ENCODE results near the gene HEATR1. TPM values are rescaled to one million over a fixed set of nuclear protein-coding genes. Genes with fewer than 3 reads are reported as not detected.

The HEATR1 gene
- total RNA-seq, 1 experiment from 2014 or later = 68.3 TPM

DNA sequence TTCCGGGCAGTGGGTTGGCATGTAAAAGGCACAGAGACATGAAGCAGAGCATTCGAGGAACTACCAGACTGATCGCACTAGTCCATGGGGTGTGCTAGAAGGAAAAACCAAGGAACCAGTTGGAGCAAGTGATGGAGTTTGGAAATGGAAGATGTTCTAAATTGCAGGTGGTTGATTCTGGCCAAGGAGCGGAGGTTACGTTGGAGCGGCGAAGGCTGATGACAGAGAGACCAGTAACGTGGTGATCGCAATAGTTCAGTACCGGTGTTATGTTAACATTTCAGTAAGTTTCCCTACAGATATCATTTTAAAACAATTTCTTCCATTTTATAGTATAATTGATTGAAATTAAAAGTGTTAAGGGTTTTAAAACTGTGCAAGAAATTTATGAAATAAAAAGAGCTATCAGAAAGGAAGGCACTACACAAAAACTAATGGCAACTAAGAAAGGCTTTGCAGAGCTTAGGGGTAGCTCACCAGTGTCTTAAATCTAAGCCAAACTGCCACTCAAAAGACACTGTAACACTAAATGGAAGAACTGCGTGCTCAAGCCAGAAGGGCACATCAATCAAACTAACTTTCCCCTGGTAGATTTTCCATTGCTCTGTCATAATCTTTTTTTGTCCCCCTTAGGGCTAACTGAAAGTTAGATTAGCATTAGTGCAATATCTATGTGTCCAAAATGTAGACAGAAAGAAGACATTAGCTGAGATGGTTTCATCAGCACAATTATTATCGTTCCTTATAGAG lies 11.3 kb upstream of the HEATR1 start:
- intact Hi-C loops (cut with micrococcal nuclease) = no loop called here
- ChIA-PET POLR2A (no interaction called here), CTCF (no interaction called here), RAD21 (ENCODE audit: low non-redundant PET in 1 of 2, low total read pairs in 2 of 2, uncharacterized antibody in 2 of 2, unreplicated experiment in 2 of 2) (interaction anchor here in 1 of 2 experiments (0.6 kb wide), 1 partner anchor 42 kb away, joined by 4 read pairs; no protein-coding TSS in a partner anchor)
- H3K36me3 ChIP-seq (ENCODE audit: control insufficient read depth in 1 of 2, insufficient read depth in 2 of 2, low read length in 2 of 2) = no peaks in the 10 kb centered on the region
- H3K27ac ChIP-seq (ENCODE audit: low read depth, low read length) = no peak overlapping the region
- no peaks in the 10 kb centered on the region for H3K4me1 ChIP-seq (ENCODE audit: control insufficient read depth in 1 of 2, insufficient read depth in 2 of 2, low read length in 2 of 2)
- no peak overlapping the region for H3K4me2 ChIP-seq (ENCODE audit: low read length)
- no peak for TF ChIP-seq ZNF274 (IDR thresholded peaks at IDR 0.05; ENCODE audit: low read depth, low read length)
- TF ChIP-seq, protein P1, sequence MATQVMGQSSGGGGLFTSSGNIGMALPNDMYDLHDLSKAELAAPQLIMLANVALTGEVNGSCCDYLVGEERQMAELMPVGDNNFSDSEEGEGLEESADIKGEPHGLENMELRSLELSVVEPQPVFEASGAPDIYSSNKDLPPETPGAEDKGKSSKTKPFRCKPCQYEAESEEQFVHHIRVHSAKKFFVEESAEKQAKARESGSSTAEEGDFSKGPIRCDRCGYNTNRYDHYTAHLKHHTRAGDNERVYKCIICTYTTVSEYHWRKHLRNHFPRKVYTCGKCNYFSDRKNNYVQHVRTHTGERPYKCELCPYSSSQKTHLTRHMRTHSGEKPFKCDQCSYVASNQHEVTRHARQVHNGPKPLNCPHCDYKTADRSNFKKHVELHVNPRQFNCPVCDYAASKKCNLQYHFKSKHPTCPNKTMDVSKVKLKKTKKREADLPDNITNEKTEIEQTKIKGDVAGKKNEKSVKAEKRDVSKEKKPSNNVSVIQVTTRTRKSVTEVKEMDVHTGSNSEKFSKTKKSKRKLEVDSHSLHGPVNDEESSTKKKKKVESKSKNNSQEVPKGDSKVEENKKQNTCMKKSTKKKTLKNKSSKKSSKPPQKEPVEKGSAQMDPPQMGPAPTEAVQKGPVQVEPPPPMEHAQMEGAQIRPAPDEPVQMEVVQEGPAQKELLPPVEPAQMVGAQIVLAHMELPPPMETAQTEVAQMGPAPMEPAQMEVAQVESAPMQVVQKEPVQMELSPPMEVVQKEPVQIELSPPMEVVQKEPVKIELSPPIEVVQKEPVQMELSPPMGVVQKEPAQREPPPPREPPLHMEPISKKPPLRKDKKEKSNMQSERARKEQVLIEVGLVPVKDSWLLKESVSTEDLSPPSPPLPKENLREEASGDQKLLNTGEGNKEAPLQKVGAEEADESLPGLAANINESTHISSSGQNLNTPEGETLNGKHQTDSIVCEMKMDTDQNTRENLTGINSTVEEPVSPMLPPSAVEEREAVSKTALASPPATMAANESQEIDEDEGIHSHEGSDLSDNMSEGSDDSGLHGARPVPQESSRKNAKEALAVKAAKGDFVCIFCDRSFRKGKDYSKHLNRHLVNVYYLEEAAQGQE (IDR thresholded peaks at IDR 0.05; ENCODE audit: low read depth) = no peak
- TF ChIP-seq CBX3 (IDR thresholded peaks at IDR 0.05; ENCODE audit: low read depth) = no peak
- TF ChIP-seq ELF1 (IDR thresholded peaks at IDR 0.05; ENCODE audit: borderline replicate concordance, low read depth) = no peak
- TF ChIP-seq ZFX (IDR thresholded peaks at IDR 0.05) = no peak
- no peak for TF ChIP-seq SIN3A (IDR thresholded peaks at IDR 0.05; ENCODE audit: low read depth)
- TF ChIP-seq SP1 (IDR thresholded peaks at IDR 0.05; ENCODE audit: low read depth) = no peak
- TF ChIP-seq YY1 (IDR thresholded peaks at IDR 0.05; ENCODE audit: extremely low read depth, insufficient replicate concordance, low read depth, low read length) = no peak
- TF ChIP-seq, protein P2, sequence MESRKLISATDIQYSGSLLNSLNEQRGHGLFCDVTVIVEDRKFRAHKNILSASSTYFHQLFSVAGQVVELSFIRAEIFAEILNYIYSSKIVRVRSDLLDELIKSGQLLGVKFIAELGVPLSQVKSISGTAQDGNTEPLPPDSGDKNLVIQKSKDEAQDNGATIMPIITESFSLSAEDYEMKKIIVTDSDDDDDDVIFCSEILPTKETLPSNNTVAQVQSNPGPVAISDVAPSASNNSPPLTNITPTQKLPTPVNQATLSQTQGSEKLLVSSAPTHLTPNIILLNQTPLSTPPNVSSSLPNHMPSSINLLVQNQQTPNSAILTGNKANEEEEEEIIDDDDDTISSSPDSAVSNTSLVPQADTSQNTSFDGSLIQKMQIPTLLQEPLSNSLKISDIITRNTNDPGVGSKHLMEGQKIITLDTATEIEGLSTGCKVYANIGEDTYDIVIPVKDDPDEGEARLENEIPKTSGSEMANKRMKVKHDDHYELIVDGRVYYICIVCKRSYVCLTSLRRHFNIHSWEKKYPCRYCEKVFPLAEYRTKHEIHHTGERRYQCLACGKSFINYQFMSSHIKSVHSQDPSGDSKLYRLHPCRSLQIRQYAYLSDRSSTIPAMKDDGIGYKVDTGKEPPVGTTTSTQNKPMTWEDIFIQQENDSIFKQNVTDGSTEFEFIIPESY (IDR thresholded peaks at IDR 0.05; ENCODE audit: extremely low read depth, insufficient replicate concordance, low read length) = no peak
- TF ChIP-seq, protein P3, sequence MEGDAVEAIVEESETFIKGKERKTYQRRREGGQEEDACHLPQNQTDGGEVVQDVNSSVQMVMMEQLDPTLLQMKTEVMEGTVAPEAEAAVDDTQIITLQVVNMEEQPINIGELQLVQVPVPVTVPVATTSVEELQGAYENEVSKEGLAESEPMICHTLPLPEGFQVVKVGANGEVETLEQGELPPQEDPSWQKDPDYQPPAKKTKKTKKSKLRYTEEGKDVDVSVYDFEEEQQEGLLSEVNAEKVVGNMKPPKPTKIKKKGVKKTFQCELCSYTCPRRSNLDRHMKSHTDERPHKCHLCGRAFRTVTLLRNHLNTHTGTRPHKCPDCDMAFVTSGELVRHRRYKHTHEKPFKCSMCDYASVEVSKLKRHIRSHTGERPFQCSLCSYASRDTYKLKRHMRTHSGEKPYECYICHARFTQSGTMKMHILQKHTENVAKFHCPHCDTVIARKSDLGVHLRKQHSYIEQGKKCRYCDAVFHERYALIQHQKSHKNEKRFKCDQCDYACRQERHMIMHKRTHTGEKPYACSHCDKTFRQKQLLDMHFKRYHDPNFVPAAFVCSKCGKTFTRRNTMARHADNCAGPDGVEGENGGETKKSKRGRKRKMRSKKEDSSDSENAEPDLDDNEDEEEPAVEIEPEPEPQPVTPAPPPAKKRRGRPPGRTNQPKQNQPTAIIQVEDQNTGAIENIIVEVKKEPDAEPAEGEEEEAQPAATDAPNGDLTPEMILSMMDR (IDR thresholded peaks at IDR 0.05 in 2 of 3, conservative IDR thresholded peaks at IDR 0.05 in 1 of 3; ENCODE audit: borderline replicate concordance in 1 of 3, insufficient read depth in 1 of 3, low read depth in 2 of 3, low read length in 2 of 3) = no peak
- no peak for TF ChIP-seq POLR2AphosphoS5 (IDR thresholded peaks at IDR 0.05; ENCODE audit: low read depth, low read length)
- TF ChIP-seq EGR1 (IDR thresholded peaks at IDR 0.05; ENCODE audit: low read depth) = no peak
- no peak for TF ChIP-seq CEBPB (IDR thresholded peaks at IDR 0.05; ENCODE audit: low read depth)
- TF ChIP-seq JUND (IDR thresholded peaks at IDR 0.05) = no peak
- 0 out of 2 replicates have a peak, but pooled peaks cover 11% of the 10 kb centered on the region for H3K27me3 ChIP-seq (ENCODE audit: insufficient read depth, low read length)
- H3K4me3 ChIP-seq (replicated peaks in 1 of 2; ENCODE audit: low read depth in 1 of 2, low read length in 2 of 2) = no peak overlapping the region
- no peaks in the 10 kb centered on the region for H4K20me1 ChIP-seq (ENCODE audit: insufficient read depth)
- H3K9me3 ChIP-seq (ENCODE audit: control insufficient read depth in 1 of 2, insufficient read depth in 1 of 2, low read depth in 1 of 2, low read length in 2 of 2) = no peaks in the 10 kb centered on the region
- no peak overlapping the region for H2AFZ ChIP-seq (ENCODE audit: low read depth, low read length, poor library complexity, severe bottlenecking)
- no peaks in the 10 kb centered on the region for H3K9me2 ChIP-seq (ENCODE audit: insufficient read depth)
- no TSS peak for BruUV-seq (replicated peaks)
- no peaks in the 10 kb centered on the region for H3K79me2 ChIP-seq (ENCODE audit: insufficient read depth, low read length)
- H3K9ac ChIP-seq (ENCODE audit: low read length) = no peak overlapping the region
- DNase-seq (ENCODE audit: low read depth, low spot score) (no peak), ATAC-seq (no peak)

Measured in HCT116 (cell line).